NB4 (cell line): Measurements from ENCODE around the gene MAPK6.

Experiments
- DNase-seq: peaks from one replicate; pipeline ENCODE4 v3.0.0; 2010; ENCODE audit warnings: low read depth
- H3K4me3 ChIP-seq: one replicate; pipeline ENCODE4 v1.5.1; 2011; ENCODE audit warnings: mild to moderate bottlenecking, low read depth, low read length, moderate library complexity
- MAX ChIP-seq: IDR thresholded peaks from 2 replicates; pipeline ENCODE4 v1.6.1; 2011; ENCODE audit warnings: low read depth, low read length
- MYC ChIP-seq: IDR thresholded peaks from 2 replicates; pipeline ENCODE4 v1.6.1; 2011; ENCODE audit warnings: low read depth, low read length
- POLR2A ChIP-seq: IDR thresholded peaks from 2 replicates; pipeline ENCODE4 v1.6.1; 2011; ENCODE audit warnings: mild to moderate bottlenecking; ENCODE audit not compliant: insufficient read length; ENCODE audit errors: extremely low read depth
- TF ChIP-seq, protein P1 (sequence below): IDR thresholded peaks from one replicate; pipeline ENCODE4 v1.5.1; 2012; ENCODE audit warnings: low read depth, low read length

The MAPK6 gene

DNA sequence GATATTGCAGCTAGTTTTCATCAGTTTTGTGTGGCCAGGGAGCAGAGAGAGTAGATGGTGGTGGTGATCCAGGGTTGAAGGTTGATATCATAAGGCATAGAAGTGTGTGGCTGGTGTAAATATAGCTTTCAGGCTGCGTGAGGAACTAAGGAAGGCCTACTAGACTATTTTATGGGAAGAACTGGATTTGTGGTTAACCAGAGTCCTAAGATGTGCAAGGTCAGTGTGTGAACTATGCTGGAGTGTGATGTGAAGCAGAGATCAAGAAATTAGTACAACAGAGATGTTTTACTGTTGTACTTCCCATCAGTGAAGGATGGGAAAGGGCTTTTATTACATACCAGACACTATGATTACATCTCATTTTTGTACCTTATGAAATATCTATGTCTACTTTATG lies 41.5 kb downstream of the MAPK6 start:
- TF ChIP-seq MYC: no peak
- no peak for TF ChIP-seq POLR2A
- TF ChIP-seq, protein P1, sequence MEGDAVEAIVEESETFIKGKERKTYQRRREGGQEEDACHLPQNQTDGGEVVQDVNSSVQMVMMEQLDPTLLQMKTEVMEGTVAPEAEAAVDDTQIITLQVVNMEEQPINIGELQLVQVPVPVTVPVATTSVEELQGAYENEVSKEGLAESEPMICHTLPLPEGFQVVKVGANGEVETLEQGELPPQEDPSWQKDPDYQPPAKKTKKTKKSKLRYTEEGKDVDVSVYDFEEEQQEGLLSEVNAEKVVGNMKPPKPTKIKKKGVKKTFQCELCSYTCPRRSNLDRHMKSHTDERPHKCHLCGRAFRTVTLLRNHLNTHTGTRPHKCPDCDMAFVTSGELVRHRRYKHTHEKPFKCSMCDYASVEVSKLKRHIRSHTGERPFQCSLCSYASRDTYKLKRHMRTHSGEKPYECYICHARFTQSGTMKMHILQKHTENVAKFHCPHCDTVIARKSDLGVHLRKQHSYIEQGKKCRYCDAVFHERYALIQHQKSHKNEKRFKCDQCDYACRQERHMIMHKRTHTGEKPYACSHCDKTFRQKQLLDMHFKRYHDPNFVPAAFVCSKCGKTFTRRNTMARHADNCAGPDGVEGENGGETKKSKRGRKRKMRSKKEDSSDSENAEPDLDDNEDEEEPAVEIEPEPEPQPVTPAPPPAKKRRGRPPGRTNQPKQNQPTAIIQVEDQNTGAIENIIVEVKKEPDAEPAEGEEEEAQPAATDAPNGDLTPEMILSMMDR: no peak
- no peak for TF ChIP-seq MAX
- no peak overlapping the region for H3K4me3 ChIP-seq
- no peak for DNase-seq

GRCh38 chr15:52066842-52067544 lies 48.0 kb downstream of the MAPK6 start:
- DNase-seq: no peak

DNA sequence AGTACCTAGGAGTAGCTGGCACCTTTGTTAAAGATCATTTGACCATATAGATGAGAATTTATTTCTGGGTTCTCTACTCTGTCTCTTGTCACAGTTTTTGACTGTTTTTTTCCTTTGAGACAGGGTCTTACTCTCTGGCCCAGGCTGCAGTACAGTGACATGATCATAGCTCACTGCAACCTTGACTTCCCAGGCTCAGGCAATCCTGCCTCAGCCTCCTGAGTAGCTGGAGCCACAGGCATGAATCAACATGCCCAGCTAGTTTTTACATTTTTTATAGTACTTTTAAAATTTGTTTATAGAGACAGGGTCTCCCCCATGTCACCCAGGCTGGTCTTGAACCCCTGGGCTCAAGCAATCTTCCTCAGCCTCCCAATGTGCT lies 48.5 kb downstream of the MAPK6 start:
- TF ChIP-seq MYC (no peak), POLR2A (no peak), MAX (no peak)
- TF ChIP-seq, protein P1: no peak
- DNase-seq: no peak
- H3K4me3 ChIP-seq: no peak overlapping the region

More at GRCh38 chr15:52066842-52067544, 48.0 kb downstream of the MAPK6 start:
- TF ChIP-seq, protein P1: no peak
- TF ChIP-seq POLR2A (no peak), MYC (no peak), MAX (no peak)
- no peak overlapping the region for H3K4me3 ChIP-seq

DNA sequence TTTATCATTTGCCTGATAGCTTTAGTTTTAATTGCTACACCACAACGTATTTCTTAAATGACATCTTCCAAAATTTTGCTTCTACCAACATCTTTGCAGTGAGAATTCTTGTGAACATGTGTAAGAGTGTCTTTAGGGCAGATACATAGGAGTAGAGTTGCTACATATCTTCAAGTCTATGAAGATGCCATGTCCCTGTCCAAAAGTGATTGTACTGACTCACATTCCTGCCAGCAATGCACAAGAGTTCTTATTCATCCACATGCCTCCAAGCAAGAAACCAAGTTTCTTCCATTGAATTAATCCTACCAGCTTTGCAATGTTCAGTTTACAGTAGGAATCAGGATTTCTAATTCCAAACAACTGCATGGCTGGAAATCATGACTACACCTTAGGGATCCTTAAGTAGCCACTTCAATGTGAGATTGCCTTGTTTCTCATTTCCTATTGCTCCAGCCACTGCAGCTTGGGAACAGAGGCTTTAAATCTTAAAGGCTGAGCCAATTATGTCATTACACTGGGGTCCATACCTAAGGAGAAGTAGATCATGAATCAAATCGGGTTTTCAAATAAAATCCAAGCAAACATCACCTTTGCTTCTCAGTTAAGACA lies 49.1 kb downstream of the MAPK6 start:
- DNase-seq: no peak
- TF ChIP-seq MYC (no peak), MAX (no peak), POLR2A (no peak)
- TF ChIP-seq, protein P1: no peak
- no peak overlapping the region for H3K4me3 ChIP-seq

GRCh38 chr15:52069559-52069958 lies 50.5 kb downstream of the MAPK6 start:
- no peak overlapping the region for H3K4me3 ChIP-seq
- TF ChIP-seq, protein P1: no peak
- TF ChIP-seq MYC: no peak
- TF ChIP-seq MAX: no peak
- no peak for TF ChIP-seq POLR2A
- no peak for DNase-seq
